T-cell (primary cell): ENCODE measurements around the gene MGAT5. TPM values are rescaled to one million over a fixed set of nuclear protein-coding genes. Genes with fewer than 3 reads are reported as not detected.
A peak's percentile ranks its signal among the peaks of the same experiment; 100 is the strongest.

Experiments used
- ATAC-seq, 4 experiments: fragments of 200-7000 bp in 3 of 4; fragments of 150-1000 bp in 1 of 4; cut with Tn5 transposase; replicated peaks in 1 of 4; 1 replicate in 3 of 4; 2 replicates in 1 of 4; pipeline ENCODE4 v1.10.0; 2021; ENCODE audit warnings: moderate library complexity in 3 of 4, mild to moderate bottlenecking in 2 of 4, moderate number of reproducible peaks in 1 of 4
- CTCF ChIA-PET, 2 donors: fragments of 300-600 bp; sonication (Branson Sonifier 250); formaldehyde crosslinking; loops; one replicate each; lab custom pipeline; 2022; ENCODE audit warnings: antibody characterized with exemption in 2 of 2; lab: Charles Lee
- POLR2A ChIA-PET, 2 donors: fragments of 300-600 bp; sonication (Branson Sonifier 250); formaldehyde crosslinking; loops; one replicate each; lab custom pipeline; 2022; ENCODE audit warnings: antibody characterized with exemption in 2 of 2; lab: Charles Lee
- DNase-seq, 35 experiments: peaks; one replicate each; pipeline versions ENCODE4 v3.0.0 to v3.0.0-alpha.2; 2013 to 2023
- H3K27ac ChIP-seq: one replicate; pipeline ENCODE4 v1.5.1; 2013; ENCODE audit warnings: low read length
- H3K27me3 ChIP-seq, 2 experiments: replicated peaks in 1 of 2; 1 replicate in 1 of 2; 2 replicates in 1 of 2; pipeline versions ENCODE4 v1.6.1 to v1.7.0; 2013; ENCODE audit warnings: low read length in 1 of 2, mixed read lengths in 1 of 2; ENCODE audit not compliant: control insufficient read depth in 2 of 2, insufficient read depth in 2 of 2; ENCODE audit errors: extremely low read depth in 1 of 2
- H3K36me3 ChIP-seq, 2 donors: 1 replicate in 1 of 2; 2 replicates in 1 of 2; pipeline versions ENCODE4 v1.6.1 to v1.7.0; 2013; ENCODE audit warnings: low read length in 1 of 2; ENCODE audit not compliant: control insufficient read depth in 2 of 2, insufficient read depth in 1 of 2; ENCODE audit errors: extremely low read depth in 1 of 2
- H3K4me1 ChIP-seq, 2 experiments: 1 replicate in 1 of 2; 2 replicates in 1 of 2; pipeline versions ENCODE4 v1.6.1 to v1.7.0; 2013; ENCODE audit warnings: low read length in 2 of 2, mixed read lengths in 1 of 2; ENCODE audit not compliant: insufficient read depth in 2 of 2, control insufficient read depth in 1 of 2; ENCODE audit errors: extremely low read depth in 1 of 2
- H3K4me3 ChIP-seq, 2 donors: 1 replicate in 1 of 2; 2 replicates in 1 of 2; pipeline versions ENCODE4 v1.5.1 to v1.7.0; 2013; ENCODE audit warnings: mild to moderate bottlenecking in 2 of 2, low read length in 1 of 2, moderate library complexity in 1 of 2; ENCODE audit not compliant: control insufficient read depth in 1 of 2; ENCODE audit errors: extremely low read depth in 1 of 2
- H3K9me3 ChIP-seq: 2 replicates; pipeline ENCODE4 v1.7.0; 2013
- H3K27ac Mint-ChIP-seq, 2 donors: one replicate each; pipeline ENCODE4 v1.8.0; 2020 to 2021; ENCODE audit warnings: mild to moderate bottlenecking in 2 of 2, mixed read lengths in 2 of 2
- H3K27me3 Mint-ChIP-seq, 2 donors: one replicate each; pipeline ENCODE4 v1.8.0; 2021 to 2022; ENCODE audit warnings: mixed read lengths in 2 of 2
- H3K36me3 Mint-ChIP-seq: one replicate; pipeline ENCODE4 v1.8.0; 2021; ENCODE audit warnings: mixed read lengths
- H3K4me1 Mint-ChIP-seq, 3 donors: one replicate each; pipeline ENCODE4 v1.8.0; 2020 to 2022; ENCODE audit warnings: mixed read lengths in 3 of 3, mild to moderate bottlenecking in 1 of 3
- H3K4me3 Mint-ChIP-seq, 3 donors: one replicate each; pipeline ENCODE4 v1.8.0; 2020 to 2022; ENCODE audit warnings: mild to moderate bottlenecking in 3 of 3, mixed read lengths in 3 of 3, moderate library complexity in 3 of 3
- H3K9me3 Mint-ChIP-seq, 3 donors: one replicate each; pipeline ENCODE4 v1.8.0; 2020 to 2022; ENCODE audit warnings: mixed read lengths in 3 of 3
- WGBS: methylation state at CpG from one replicate; pipeline ENCODE4 v1.1.5; 2013; ENCODE audit warnings: missing lambda C conversion rate; ENCODE audit not compliant: insufficient coverage; 5-methylcytosine and 5-hydroxymethylcytosine counted together
- total RNA-seq, 35 experiments: library from RNA in 6 of 35; stranded (reverse) in 6 of 35; fragments of 120-200 nt in 1 of 35; gene quantifications; one replicate each; pipeline versions ENCODE4 v1.2.1 to v1.2.4 and lab custom pipeline; 2013 to 2026

The MGAT5 gene
- total RNA-seq, 5 donors from 2014 or later (not counting 1 experiment from before 2014, with no cell fraction given): 61.1 to 94.9 (median 81.8) TPM

DNA sequence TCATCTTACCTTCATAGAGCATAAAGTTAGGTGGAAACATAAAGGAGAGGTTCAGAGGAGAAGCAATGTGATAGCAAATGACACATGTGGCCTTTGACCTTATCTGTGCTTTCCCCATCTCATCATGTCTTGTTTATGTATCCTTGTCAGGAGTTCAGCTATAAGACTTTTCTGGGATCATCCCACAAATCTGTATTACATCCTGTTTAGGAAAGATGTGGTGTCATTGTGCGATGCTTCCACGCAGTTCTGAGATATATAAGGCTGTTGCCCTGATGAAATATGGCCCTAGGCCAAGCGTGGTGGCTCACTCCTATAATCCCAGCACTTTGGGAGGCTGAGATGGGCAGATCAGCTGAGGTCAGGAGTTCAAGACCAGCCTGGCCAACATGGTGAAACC lies 15.5 kb upstream of the MGAT5 start:
- no peak overlapping the region for H3K4me3 ChIP-seq
- ChIA-PET CTCF (interaction anchor here (0.7 to 1.1 kb wide), 3 partner anchors 9 to 120 kb away, joined by 3 to 4 read pairs (median 3); no protein-coding TSS in a partner anchor), POLR2A (no interaction called here)
- no peaks in the 10 kb centered on the region for H3K27me3 Mint-ChIP-seq
- H3K4me1 ChIP-seq: peaks cover 26 to 45% of the 10 kb centered on the region in 2 experiments
- no peaks in the 10 kb centered on the region for H3K36me3 Mint-ChIP-seq
- H3K9me3 Mint-ChIP-seq: no peaks in the 10 kb centered on the region
- peaks cover 68 to 86% (median 80%) of the 10 kb centered on the region in 3 donors for H3K4me1 Mint-ChIP-seq
- no peaks in the 10 kb centered on the region for H3K36me3 ChIP-seq
- peak overlapping the region; percentile 34 for H3K27ac ChIP-seq
- DNase-seq (no peak), ATAC-seq (no peak)
- no peaks in the 10 kb centered on the region for H3K27me3 ChIP-seq
- no CpG with 5 or more reads among the region's 3 CpGs for WGBS
- no peaks in the 10 kb centered on the region for H3K9me3 ChIP-seq
- H3K4me3 Mint-ChIP-seq: no peak overlapping the region
- peak overlapping the region; percentile 31 to 34 for H3K27ac Mint-ChIP-seq

DNA sequence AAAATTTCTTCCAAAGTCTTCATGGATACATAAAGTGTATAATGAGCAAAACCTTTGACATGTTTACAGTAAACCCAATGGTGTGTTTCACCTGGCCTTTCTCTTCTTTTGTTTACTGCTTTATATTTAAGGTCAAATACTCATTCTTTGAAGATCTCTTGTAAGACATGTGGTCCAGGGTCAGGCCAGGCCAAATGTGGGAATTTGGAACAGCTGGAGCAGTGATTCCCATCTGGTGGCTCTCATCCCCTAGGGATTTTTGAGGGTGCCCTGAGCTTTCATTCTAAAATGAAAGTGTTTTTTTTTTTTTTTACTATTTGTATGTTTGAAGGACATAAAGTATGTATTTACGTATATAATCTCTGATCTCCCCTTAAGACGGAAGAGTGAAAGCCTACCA lies 13.8 kb upstream of the MGAT5 start:
- Histone ChIP-seq H3K27ac (no peak overlapping the region), H3K36me3 (no peaks in the 10 kb centered on the region), H3K27me3 (no peaks in the 10 kb centered on the region), H3K4me1 (peaks cover 24 to 42% of the 10 kb centered on the region in 2 experiments), H3K9me3 (no peaks in the 10 kb centered on the region), H3K4me3 (no peak overlapping the region)
- Mint-ChIP-seq H3K4me1 (peaks cover 68 to 86% (median 80%) of the 10 kb centered on the region in 3 donors), H3K27ac (no peak overlapping the region), H3K9me3 (no peaks in the 10 kb centered on the region), H3K36me3 (no peaks in the 10 kb centered on the region), H3K27me3 (no peaks in the 10 kb centered on the region), H3K4me3 (no peak overlapping the region)
- WGBS: no CpG with 5 or more reads among the region's 2 CpGs
- no peak for ATAC-seq
- POLR2A ChIA-PET: interaction anchor here in 1 of 2 donors (0.6 to 1.1 kb wide), 2 partner anchors 18 to 97 kb away, joined by 3 read pairs; no protein-coding TSS in a partner anchor
- DNase-seq: no peak
- CTCF ChIA-PET: interaction anchor here (0.6 to 1.6 kb wide), 4 partner anchors 121 to 1520 kb away, joined by 3 to 5 read pairs (median 4); no protein-coding TSS in a partner anchor

DNA sequence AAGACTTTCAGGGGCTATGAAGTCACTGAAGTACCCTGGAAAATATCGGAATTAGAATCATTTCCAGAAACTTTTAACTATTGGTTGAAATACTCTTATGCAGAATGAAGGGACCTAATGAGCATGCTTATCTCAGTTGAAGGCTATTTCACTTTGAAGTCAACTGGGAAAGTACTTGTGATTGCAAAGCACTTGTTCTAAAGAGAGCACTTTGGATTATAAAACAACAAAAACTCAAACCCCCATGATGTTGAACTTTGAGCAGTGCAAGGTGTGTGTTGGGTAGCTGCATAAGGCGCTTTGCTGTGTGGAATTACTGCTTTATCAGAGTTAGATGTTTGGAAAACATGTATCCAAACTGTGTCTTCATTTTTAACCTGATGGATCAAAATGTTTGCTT lies 12.0 kb upstream of the MGAT5 start:
- Histone ChIP-seq H3K4me1 (peaks cover 33 to 43% of the 10 kb centered on the region in 2 experiments), H3K27me3 (no peaks in the 10 kb centered on the region), H3K9me3 (no peaks in the 10 kb centered on the region), H3K4me3 (no peak overlapping the region), H3K27ac (no peak overlapping the region), H3K36me3 (no peaks in the 10 kb centered on the region)
- Mint-ChIP-seq H3K9me3 (no peaks in the 10 kb centered on the region), H3K27me3 (no peaks in the 10 kb centered on the region), H3K4me1 (peaks cover 68 to 86% (median 80%) of the 10 kb centered on the region in 3 donors), H3K36me3 (no peaks in the 10 kb centered on the region), H3K27ac (no peak overlapping the region), H3K4me3 (no peak overlapping the region)
- ATAC-seq (no peak), DNase-seq (no peak)
- no CpG with 5 or more reads among the region's 2 CpGs for WGBS
- CTCF ChIA-PET: interaction anchor here in 1 of 2 donors (4.9 to 5.0 kb wide), 2 partner anchors 35 to 124 kb away, joined by 33 to 76 read pairs; no protein-coding TSS in a partner anchor
- POLR2A ChIA-PET: no interaction called here

DNA sequence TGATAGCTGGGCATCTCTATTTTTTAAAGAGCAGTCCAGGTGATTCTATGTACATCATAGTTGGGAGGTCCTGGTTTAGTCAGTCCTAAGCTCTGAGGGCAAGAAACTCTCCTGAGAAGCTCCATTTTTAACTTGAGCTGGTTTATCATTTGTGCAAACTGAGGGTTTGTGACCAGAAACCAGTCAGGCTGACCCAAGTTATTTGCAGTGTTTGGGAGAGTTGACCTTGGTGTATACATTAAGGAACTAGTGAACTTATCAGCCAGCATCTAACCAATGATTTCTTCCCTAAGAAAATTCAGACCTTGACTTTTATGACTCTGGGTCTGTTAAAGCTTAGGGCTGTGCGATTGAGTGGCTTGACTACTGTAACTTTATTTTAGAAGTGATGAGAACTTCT lies 10.6 kb upstream of the MGAT5 start:
- Mint-ChIP-seq H3K27me3 (no peaks in the 10 kb centered on the region), H3K27ac (peak overlapping the region; percentile 70 to 81), H3K9me3 (no peaks in the 10 kb centered on the region), H3K4me3 (peak overlapping the region in 1 of 3 donors; percentile 37), H3K4me1 (peaks cover 77 to 90% (median 86%) of the 10 kb centered on the region in 3 donors), H3K36me3 (no peaks in the 10 kb centered on the region)
- H3K4me1 ChIP-seq: peaks cover 37 to 45% of the 10 kb centered on the region in 2 experiments
- H3K27me3 ChIP-seq: no peaks in the 10 kb centered on the region
- H3K27ac ChIP-seq: no peak overlapping the region
- DNase-seq (no peak), ATAC-seq (no peak)
- ChIA-PET POLR2A (no interaction called here), CTCF (interaction anchor here (0.5 to 5.0 kb wide), 13 partner anchors 9 to 356 kb away, joined by 3 to 76 read pairs (median 4); no protein-coding TSS in a partner anchor)
- H3K36me3 ChIP-seq: no peaks in the 10 kb centered on the region
- no CpG with 5 or more reads among the region's 1 CpG for WGBS
- no peaks in the 10 kb centered on the region for H3K9me3 ChIP-seq
- no peak overlapping the region for H3K4me3 ChIP-seq

DNA sequence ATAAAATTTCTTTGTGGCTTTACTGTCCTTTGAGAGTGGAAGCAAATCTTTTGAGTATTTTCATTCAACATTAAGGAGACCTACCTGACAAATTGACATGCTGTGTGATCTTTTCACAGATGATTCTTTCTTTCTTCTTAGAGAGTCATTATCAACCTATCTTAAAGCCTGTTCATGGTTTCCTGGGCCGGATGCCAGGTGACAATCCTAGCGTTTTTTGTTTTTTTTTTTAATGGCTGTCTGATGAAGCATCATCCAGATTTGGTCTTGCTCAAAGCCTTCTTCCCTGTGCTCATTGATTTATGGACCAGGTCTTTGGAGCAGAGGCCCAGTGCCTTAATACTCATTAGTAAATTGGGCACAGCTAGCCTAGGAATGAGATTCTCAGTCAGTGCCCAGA lies 9.8 kb upstream of the MGAT5 start:
- Histone ChIP-seq H3K27me3 (no peaks in the 10 kb centered on the region), H3K36me3 (no peaks in the 10 kb centered on the region), H3K27ac (peak overlapping the region; percentile 2), H3K4me3 (no peak overlapping the region), H3K4me1 (peaks cover 44 to 53% of the 10 kb centered on the region in 2 experiments), H3K9me3 (no peaks in the 10 kb centered on the region)
- Mint-ChIP-seq H3K9me3 (no peaks in the 10 kb centered on the region), H3K27ac (peak overlapping the region; percentile 70 to 81), H3K36me3 (no peaks in the 10 kb centered on the region), H3K27me3 (no peaks in the 10 kb centered on the region), H3K4me1 (peaks cover 86 to 94% (median 91%) of the 10 kb centered on the region in 3 donors), H3K4me3 (peak overlapping the region in 1 of 3 donors; percentile 37)
- ATAC-seq: peak in 2 of 4 experiments; percentile 21 to 42
- CTCF ChIA-PET: interaction anchor here (0.6 to 5.0 kb wide), 13 partner anchors 9 to 147 kb away, joined by 3 to 76 read pairs (median 3); no protein-coding TSS in a partner anchor
- peak in 2 of 35 experiments; percentile 13 to 31 for DNase-seq
- WGBS: no CpG with 5 or more reads among the region's 2 CpGs
- POLR2A ChIA-PET: no interaction called here

DNA sequence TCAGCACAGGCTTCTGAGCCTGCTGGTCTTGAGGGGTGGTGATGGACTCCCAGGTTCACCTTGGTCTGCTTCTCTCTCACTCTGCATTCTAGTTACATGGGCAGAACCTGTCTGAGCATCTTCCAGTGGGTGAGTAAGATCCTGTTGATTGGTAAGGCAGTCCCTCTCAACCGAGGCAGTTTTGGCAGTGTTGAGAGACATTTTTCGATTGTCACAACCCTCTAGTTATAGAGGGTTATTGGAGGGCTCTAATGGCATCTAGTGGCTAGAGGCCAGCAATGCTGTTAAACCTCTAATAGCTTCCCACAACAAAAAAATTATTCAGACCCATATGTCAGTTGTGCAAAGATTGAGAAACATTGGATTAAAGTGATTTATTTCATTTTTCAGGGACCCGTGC lies 9.3 kb upstream of the MGAT5 start:
- H3K4me1 Mint-ChIP-seq: peaks cover 86 to 94% (median 92%) of the 10 kb centered on the region in 3 donors
- DNase-seq: no peak
- no peaks in the 10 kb centered on the region for H3K36me3 ChIP-seq
- peak overlapping the region in 1 of 3 donors; percentile 37 for H3K4me3 Mint-ChIP-seq
- peak in 2 of 4 experiments; percentile 28 to 29 for ATAC-seq
- H3K9me3 Mint-ChIP-seq: no peaks in the 10 kb centered on the region
- no peaks in the 10 kb centered on the region for H3K36me3 Mint-ChIP-seq
- no peaks in the 10 kb centered on the region for H3K9me3 ChIP-seq
- H3K4me1 ChIP-seq: peaks cover 44 to 55% of the 10 kb centered on the region in 2 experiments
- ChIA-PET CTCF (interaction anchor here (0.6 to 5.0 kb wide), 28 partner anchors 9 to 358 kb away, joined by 3 to 76 read pairs (median 4); partner anchors contain the start of gene MGAT5 (in 1 of the 2)), POLR2A (no interaction called here)
- peak overlapping the region; percentile 2 for H3K27ac ChIP-seq
- peak overlapping the region; percentile 70 to 81 for H3K27ac Mint-ChIP-seq
- H3K27me3 Mint-ChIP-seq: no peaks in the 10 kb centered on the region
- no CpG with 5 or more reads among the region's 3 CpGs for WGBS
- no peak overlapping the region for H3K4me3 ChIP-seq
- H3K27me3 ChIP-seq: no peaks in the 10 kb centered on the region
